K562 treated with DMSO at 1 percent for 24 hours (cell line): Measurements from ENCODE around the gene DPP10. TPM values are rescaled to one million over a fixed set of nuclear protein-coding genes. Genes with fewer than 3 reads are reported as not detected.

Source experiments
- total RNA-seq: library from RNA; unstranded; fragments of 300-600 nt; gene quantifications from 2 replicates; pipeline ENCODE4 v1.2.3, GENCODE V29; 2022; ENCODE audit warnings: low read depth; ENCODE audit not compliant: insufficient read depth

The DPP10 gene
- total RNA-seq, result not detected in 2 replicates

GRCh38 chr2:114442510-114442909 lies at the start of gene DPP10:
DPP10 (plus strand) TSS chr2:114442641.

